Panc1 (cell line): ENCODE data around the gene NFU1.

Experiments used
- POLR2AphosphoS5 ChIP-seq: IDR thresholded peaks from 2 replicates; pipeline ENCODE4 v1.6.1; 2012; ENCODE audit warnings: mild to moderate bottlenecking, low read depth, low read length, moderate library complexity
- SIN3A ChIP-seq: IDR thresholded peaks from 2 replicates; pipeline ENCODE4 v1.6.1; 2012; ENCODE audit warnings: low read depth, mild to moderate bottlenecking, low read length, moderate library complexity, borderline replicate concordance; ENCODE audit not compliant: insufficient read depth
- TCF7L2 ChIP-seq: IDR thresholded peaks from 2 replicates; pipeline ENCODE4 v1.6.1; 2011; ENCODE audit warnings: mild to moderate bottlenecking, low read depth, low read length, inconsistent platforms
- TF ChIP-seq, protein P1 (sequence below): fragments of 450-650 bp; IDR thresholded peaks from 2 replicates; pipeline ENCODE4 v1.5.1; 2017; ENCODE audit warnings: mild to moderate bottlenecking

- TF ChIP-seq SIN3A (no peak), POLR2AphosphoS5 (no peak), TCF7L2 (no peak)
- TF ChIP-seq, protein P1, sequence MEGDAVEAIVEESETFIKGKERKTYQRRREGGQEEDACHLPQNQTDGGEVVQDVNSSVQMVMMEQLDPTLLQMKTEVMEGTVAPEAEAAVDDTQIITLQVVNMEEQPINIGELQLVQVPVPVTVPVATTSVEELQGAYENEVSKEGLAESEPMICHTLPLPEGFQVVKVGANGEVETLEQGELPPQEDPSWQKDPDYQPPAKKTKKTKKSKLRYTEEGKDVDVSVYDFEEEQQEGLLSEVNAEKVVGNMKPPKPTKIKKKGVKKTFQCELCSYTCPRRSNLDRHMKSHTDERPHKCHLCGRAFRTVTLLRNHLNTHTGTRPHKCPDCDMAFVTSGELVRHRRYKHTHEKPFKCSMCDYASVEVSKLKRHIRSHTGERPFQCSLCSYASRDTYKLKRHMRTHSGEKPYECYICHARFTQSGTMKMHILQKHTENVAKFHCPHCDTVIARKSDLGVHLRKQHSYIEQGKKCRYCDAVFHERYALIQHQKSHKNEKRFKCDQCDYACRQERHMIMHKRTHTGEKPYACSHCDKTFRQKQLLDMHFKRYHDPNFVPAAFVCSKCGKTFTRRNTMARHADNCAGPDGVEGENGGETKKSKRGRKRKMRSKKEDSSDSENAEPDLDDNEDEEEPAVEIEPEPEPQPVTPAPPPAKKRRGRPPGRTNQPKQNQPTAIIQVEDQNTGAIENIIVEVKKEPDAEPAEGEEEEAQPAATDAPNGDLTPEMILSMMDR, result no peak
These were observed 53.9 kb downstream of the NFU1 start for GRCh38 chr2:69383176-69383812.
